ENCODE results near the gene ZNF618.

Gene ZNF618

GRCh38 chr9:114048533-114049415 lies 172.7 kb downstream of the ZNF618 start:
- DNase-seq, result no peak

GRCh38 chr9:114049441-114050225 lies 173.5 kb downstream of the ZNF618 start:
- no peak for DNase-seq

GRCh38 chr9:114050226-114050568 lies 174.1 kb downstream of the ZNF618 start:
- no peak for DNase-seq

- DNase-seq, result no peak
Measured at GRCh38 chr9:114050646-114051045, 174.5 kb downstream of the ZNF618 start.

GRCh38 chr9:114051281-114051680 lies 175.2 kb downstream of the ZNF618 start:
- DNase-seq, result no peak

- DNase-seq, result no peak
Measured at GRCh38 chr9:114051706-114052105, 175.6 kb downstream of the ZNF618 start.

- peak; percentile 16 for DNase-seq
Measured at GRCh38 chr9:114053246-114054005, 177.3 kb downstream of the ZNF618 start.

- no peak for DNase-seq
Measured at GRCh38 chr9:114054191-114054690, 178.1 kb downstream of the ZNF618 start.

GRCh38 chr9:114055061-114055460 lies 179.0 kb downstream of the ZNF618 start:
- DNase-seq, result no peak

GRCh38 chr9:114055894-114056293 lies 179.8 kb downstream of the ZNF618 start:
- DNase-seq, result no peak

GRCh38 chr9:114056527-114056926 lies 180.4 kb downstream of the ZNF618 start:
- DNase-seq, result no peak

GRCh38 chr9:114057161-114057885 lies 181.2 kb downstream of the ZNF618 start:
- no peak for DNase-seq

- no peak for DNase-seq
Measured at GRCh38 chr9:114058688-114059046, 182.6 kb downstream of the ZNF618 start.

- no peak for DNase-seq
Measured at GRCh38 chr9:114059047-114059803, 183.1 kb downstream of the ZNF618 start.

GRCh38 chr9:114060070-114060469 lies 184.0 kb downstream of the ZNF618 start:
- no peak for DNase-seq

GRCh38 chr9:114060711-114061110 lies 184.6 kb downstream of the ZNF618 start:
- no peak for DNase-seq

- no peak for DNase-seq
Measured at GRCh38 chr9:114061292-114061691, 185.2 kb downstream of the ZNF618 start.

- no peak for DNase-seq
Measured at GRCh38 chr9:114061830-114062474, 185.8 kb downstream of the ZNF618 start.

- DNase-seq, result no peak
Measured at GRCh38 chr9:114065304-114065703, 189.2 kb downstream of the ZNF618 start.

GRCh38 chr9:114069476-114070187 lies 193.5 kb downstream of the ZNF618 start:
- no peak for DNase-seq

Measured in NCI-H2029 treated with DMSO at 0.1 percent for 48 hours (cell line).